RWPE1 (cell line): Measurements from ENCODE around the gene CYB5R4.
A peak's percentile ranks its signal among the peaks of the same experiment; 100 is the strongest.

Source experiments
- CTCF ChIA-PET: fragments of 350-600 bp; sonication (Branson Sonifier 250); formaldehyde crosslinking; extraction: SDS; loops from one replicate; lab custom pipeline; 2021; lab: Yijun Ruan, JAX
- POLR2A ChIA-PET: fragments of 400-600 bp; formaldehyde crosslinking; extraction: SDS; loops from one replicate; lab custom pipeline; 2020; ENCODE audit warnings: antibody characterized with exemption; ENCODE audit not compliant: low non-redundant PET; lab: Yijun Ruan, JAX
- DNase-seq: peaks from one replicate; pipeline ENCODE4 v3.0.0; 2012; ENCODE audit warnings: low spot score
- H3K27ac ChIP-seq: fragments of 450-650 bp; 2 replicates; pipeline ENCODE4 v1.5.1; 2017
- CTCF ChIP-seq: fragments of 450-650 bp; conservative IDR thresholded peaks from 2 replicates; pipeline ENCODE4 v1.5.1; 2017; ENCODE audit warnings: low read depth, mild to moderate bottlenecking

Gene CYB5R4

GRCh38 chr6:83859410-83860358, at the start of gene CYB5R4:
Gene CYB5R4 (plus strand): TSS chr6:83859689. CDS start chr6:83859783, 94 bp downstream.
- peak; percentile 28; the same call in 1 of the 2 replicates for TF ChIP-seq CTCF
- CTCF ChIA-PET = interaction anchor here (0.6 to 0.9 kb wide), 4 partner anchors 30 to 368 kb away, joined by 3 to 5 read pairs (median 3); partner anchors contain the start of gene CEP162
- H3K27ac ChIP-seq = peak within 1 kb of the TSS; percentile 67
- POLR2A ChIA-PET = interaction anchor here (0.6 kb wide), 1 partner anchor 245 kb away, joined by 3 read pairs; no protein-coding TSS in a partner anchor
- DNase-seq = peak; percentile 97

- CTCF ChIA-PET = interaction anchor here (0.5 kb wide), 1 partner anchor 58 kb away, joined by 3 read pairs; no protein-coding TSS in a partner anchor
- POLR2A ChIA-PET = no interaction called here
- DNase-seq = no peak
- H3K27ac ChIP-seq = no peak overlapping the region
- TF ChIP-seq CTCF = no peak
Measured at GRCh38 chr6:83812595-83812994, 46.9 kb upstream of the CYB5R4 start.

- no peak for TF ChIP-seq CTCF
- no peak overlapping the region for H3K27ac ChIP-seq
- DNase-seq = peak; percentile 38
- CTCF ChIA-PET = no interaction called here
- POLR2A ChIA-PET = no interaction called here
Measured at GRCh38 chr6:83815631-83816272, 43.7 kb upstream of the CYB5R4 start.

- DNase-seq = no peak
- POLR2A ChIA-PET = no interaction called here
- H3K27ac ChIP-seq = no peak overlapping the region
- TF ChIP-seq CTCF = no peak
- CTCF ChIA-PET = no interaction called here
Measured at GRCh38 chr6:83822629-83823169, 36.8 kb upstream of the CYB5R4 start.

GRCh38 chr6:83824388-83824801, 35.1 kb upstream of the CYB5R4 start:
- no peak for TF ChIP-seq CTCF
- ChIA-PET POLR2A (no interaction called here), CTCF (no interaction called here)
- no peak overlapping the region for H3K27ac ChIP-seq
- DNase-seq = peak; percentile 54

GRCh38 chr6:83824831-83825230, 34.7 kb upstream of the CYB5R4 start:
- POLR2A ChIA-PET = no interaction called here
- CTCF ChIA-PET = interaction anchor here (0.7 kb wide), 2 partner anchors 22 to 610 kb away, joined by 3 to 4 read pairs; no protein-coding TSS in a partner anchor

More at GRCh38 chr6:83824831-83825230, 34.7 kb upstream of the CYB5R4 start:
- TF ChIP-seq CTCF = no peak
- DNase-seq = no peak
- H3K27ac ChIP-seq = no peak overlapping the region
